ENCODE data around the gene POC5. TPM values are rescaled to one million over a fixed set of nuclear protein-coding genes. Genes with fewer than 3 reads are reported as not detected.

POC5 gene
- total RNA-seq, 1 donor from 2014 or later, result 9.0 TPM

GRCh38 chr5:75627801-75628200 is 89.4 kb downstream of the POC5 start:
- no peaks in the 10 kb centered on the region for H3K36me3 Mint-ChIP-seq (ENCODE audit: low read depth, unreplicated experiment)
- Histone ChIP-seq H3K4me1 (ENCODE audit: insufficient read depth, low read length) (peaks cover under 1% of the 10 kb centered on the region), H3K4me2 (ENCODE audit: low read length) (no peak overlapping the region), H4K20me1 (ENCODE audit: insufficient read depth, low read length) (no peaks in the 10 kb centered on the region), H3K27me3 (ENCODE audit: insufficient read depth, low read length) (no peaks in the 10 kb centered on the region), H3K9ac (ENCODE audit: low read length) (no peak overlapping the region), H3K9me3 (ENCODE audit: insufficient read depth, low read depth, low read length) (no peaks in the 10 kb centered on the region), H3K27ac (ENCODE audit: low read depth, low read length) (no peak overlapping the region), H2AFZ (ENCODE audit: low read depth, low read length) (no peak overlapping the region), H3K4me3 (ENCODE audit: insufficient read depth, low read depth, low read length) (no peak overlapping the region), H3K36me3 (ENCODE audit: insufficient read depth, low read length) (no peaks in the 10 kb centered on the region), H3K79me2 (ENCODE audit: insufficient read depth, low read length) (no peaks in the 10 kb centered on the region)
- no peaks in the 10 kb centered on the region for H3K9me3 Mint-ChIP-seq (ENCODE audit: unreplicated experiment)
- TF ChIP-seq EZH2 (IDR thresholded peaks at IDR 0.05; ENCODE audit: insufficient read depth, low read length), result no peak
- no peak for TF ChIP-seq CTCF (IDR thresholded peaks at IDR 0.05; ENCODE audit: insufficient read depth, low read depth, low read length)
- H3K27me3 Mint-ChIP-seq (ENCODE audit: low read depth, unreplicated experiment), result no peaks in the 10 kb centered on the region
- FAIRE-seq (no peak), DNase-seq (ENCODE audit: low read depth) (no peak)
- H3K4me3 Mint-ChIP-seq (ENCODE audit: unreplicated experiment), result no peak overlapping the region
- no peak overlapping the region for H3K27ac Mint-ChIP-seq (ENCODE audit: unreplicated experiment)
- H3K4me1 Mint-ChIP-seq (ENCODE audit: low read depth, unreplicated experiment), result peaks cover 8% of the 10 kb centered on the region

- Histone ChIP-seq H3K4me1 (ENCODE audit: insufficient read depth, low read length) (peaks cover 3% of the 10 kb centered on the region), H3K27ac (ENCODE audit: low read depth, low read length) (no peak overlapping the region), H3K4me2 (ENCODE audit: low read length) (no peak overlapping the region), H3K79me2 (ENCODE audit: insufficient read depth, low read length) (no peaks in the 10 kb centered on the region), H3K9ac (ENCODE audit: low read length) (no peak overlapping the region), H3K9me3 (ENCODE audit: insufficient read depth, low read depth, low read length) (no peaks in the 10 kb centered on the region), H2AFZ (ENCODE audit: low read depth, low read length) (no peak overlapping the region), H3K36me3 (ENCODE audit: insufficient read depth, low read length) (no peaks in the 10 kb centered on the region), H3K27me3 (ENCODE audit: insufficient read depth, low read length) (no peaks in the 10 kb centered on the region), H3K4me3 (ENCODE audit: insufficient read depth, low read depth, low read length) (no peak overlapping the region), H4K20me1 (ENCODE audit: insufficient read depth, low read length) (no peaks in the 10 kb centered on the region)
- peaks cover 8% of the 10 kb centered on the region for H3K4me1 Mint-ChIP-seq (ENCODE audit: low read depth, unreplicated experiment)
- H3K9me3 Mint-ChIP-seq (ENCODE audit: unreplicated experiment), result no peaks in the 10 kb centered on the region
- H3K27me3 Mint-ChIP-seq (ENCODE audit: low read depth, unreplicated experiment), result no peaks in the 10 kb centered on the region
- no peak overlapping the region for H3K27ac Mint-ChIP-seq (ENCODE audit: unreplicated experiment)
- TF ChIP-seq CTCF (IDR thresholded peaks at IDR 0.05; ENCODE audit: insufficient read depth, low read depth, low read length), result no peak
- no peak for TF ChIP-seq EZH2 (IDR thresholded peaks at IDR 0.05; ENCODE audit: insufficient read depth, low read length)
- no peak for FAIRE-seq
- DNase-seq (ENCODE audit: low read depth), result no peak
- H3K4me3 Mint-ChIP-seq (ENCODE audit: unreplicated experiment), result no peak overlapping the region
- H3K36me3 Mint-ChIP-seq (ENCODE audit: low read depth, unreplicated experiment), result no peaks in the 10 kb centered on the region
Observed at GRCh38 chr5:75626959-75627358, 90.3 kb downstream of the POC5 start.

Other genes starting within 250 kb of the POC5 start
- 29.5 and 29.6 TPM in 2 replicates for gene CERT1, start 205.8 kb downstream of the POC5 start, total RNA-seq
- gene POLK, start 205.5 kb downstream of the POC5 start, total RNA-seq, result 27.5 and 27.6 TPM in 2 replicates
- gene ANKDD1B, start 106.0 kb downstream of the POC5 start, total RNA-seq, result 0.41 and 0.59 TPM in 2 replicates

Data from astrocyte (in vitro differentiated cells and primary cell).